GM12875 (cell line): ENCODE measurements around the gene TBC1D14.
A peak's percentile ranks its signal among the peaks of the same experiment; 100 is the strongest.

Source experiments
- H3K4me3 ChIP-seq: one replicate; pipeline ENCODE4 v1.5.1; 2011; ENCODE audit warnings: low read depth, low read length, control low read depth
- CTCF ChIP-seq: IDR thresholded peaks from 2 replicates; pipeline ENCODE4 v1.5.1; 2011; ENCODE audit warnings: low read depth, mild to moderate bottlenecking, control low read depth, inconsistent platforms, low read length, moderate library complexity, borderline replicate concordance; ENCODE audit not compliant: insufficient read depth

Gene TBC1D14

GRCh38 chr4:7037425-7037824 is 127.8 kb downstream of the TBC1D14 start:
- no peak for TF ChIP-seq CTCF
- H3K4me3 ChIP-seq = no peak overlapping the region

GRCh38 chr4:7040765-7041164 is 131.1 kb downstream of the TBC1D14 start:
- no peak for TF ChIP-seq CTCF
- no peak overlapping the region for H3K4me3 ChIP-seq

- H3K4me3 ChIP-seq = no peak overlapping the region
- TF ChIP-seq CTCF = no peak
These were observed 131.6 kb downstream of the TBC1D14 start for GRCh38 chr4:7041246-7041645.

- no peak for TF ChIP-seq CTCF
- H3K4me3 ChIP-seq = peak overlapping the region; percentile 90
These were observed 132.3 kb downstream of the TBC1D14 start for GRCh38 chr4:7041801-7042502.

- TF ChIP-seq CTCF = peak; percentile 59; the same call in 1 of the 2 replicates
- peak overlapping the region; percentile 90 for H3K4me3 ChIP-seq
These were observed 133.1 kb downstream of the TBC1D14 start for GRCh38 chr4:7042503-7043283.

- H3K4me3 ChIP-seq = peak within 1 kb of the TSS; percentile 99
- TF ChIP-seq CTCF = no peak; the same call in 1 of the 2 replicates
These were observed 133.9 kb downstream of the TBC1D14 start, which contains the start of gene TADA2B for GRCh38 chr4:7043284-7044136. TADA2B (plus strand) TSS chr4:7043372; CDS start chr4:7043580, 208 bp downstream.
